GM19043 (cell line): ENCODE results near the gene KCNK7.

Experiments
- ATAC-seq: cut with Tn5 transposase; IDR thresholded peaks from one replicate; pipeline ENCODE4 v1.9.1; 2021; ENCODE audit warnings: low read depth; ENCODE audit not compliant: unreplicated experiment

The KCNK7 gene

DNA sequence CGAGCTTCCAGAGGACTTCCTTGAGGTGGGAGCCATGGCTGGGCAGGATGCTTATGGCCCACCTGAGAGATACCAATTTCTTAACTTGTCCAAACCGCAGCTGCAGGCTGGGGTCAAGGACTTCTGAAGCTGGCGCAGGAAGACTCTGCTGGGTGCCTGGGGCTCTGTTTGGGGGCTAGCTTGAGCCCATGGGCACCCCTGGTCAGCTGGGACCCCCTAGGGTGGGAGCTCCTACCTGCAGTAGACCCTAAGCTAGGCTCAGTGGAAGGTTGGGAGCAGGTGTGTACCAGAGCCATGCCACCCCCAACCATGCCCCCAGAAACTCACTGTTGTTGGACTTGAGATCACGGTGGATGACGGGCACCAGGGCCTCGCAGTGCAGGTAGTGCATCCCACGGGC is 17.1 kb upstream of the KCNK7 start:
- no peak for ATAC-seq

DNA sequence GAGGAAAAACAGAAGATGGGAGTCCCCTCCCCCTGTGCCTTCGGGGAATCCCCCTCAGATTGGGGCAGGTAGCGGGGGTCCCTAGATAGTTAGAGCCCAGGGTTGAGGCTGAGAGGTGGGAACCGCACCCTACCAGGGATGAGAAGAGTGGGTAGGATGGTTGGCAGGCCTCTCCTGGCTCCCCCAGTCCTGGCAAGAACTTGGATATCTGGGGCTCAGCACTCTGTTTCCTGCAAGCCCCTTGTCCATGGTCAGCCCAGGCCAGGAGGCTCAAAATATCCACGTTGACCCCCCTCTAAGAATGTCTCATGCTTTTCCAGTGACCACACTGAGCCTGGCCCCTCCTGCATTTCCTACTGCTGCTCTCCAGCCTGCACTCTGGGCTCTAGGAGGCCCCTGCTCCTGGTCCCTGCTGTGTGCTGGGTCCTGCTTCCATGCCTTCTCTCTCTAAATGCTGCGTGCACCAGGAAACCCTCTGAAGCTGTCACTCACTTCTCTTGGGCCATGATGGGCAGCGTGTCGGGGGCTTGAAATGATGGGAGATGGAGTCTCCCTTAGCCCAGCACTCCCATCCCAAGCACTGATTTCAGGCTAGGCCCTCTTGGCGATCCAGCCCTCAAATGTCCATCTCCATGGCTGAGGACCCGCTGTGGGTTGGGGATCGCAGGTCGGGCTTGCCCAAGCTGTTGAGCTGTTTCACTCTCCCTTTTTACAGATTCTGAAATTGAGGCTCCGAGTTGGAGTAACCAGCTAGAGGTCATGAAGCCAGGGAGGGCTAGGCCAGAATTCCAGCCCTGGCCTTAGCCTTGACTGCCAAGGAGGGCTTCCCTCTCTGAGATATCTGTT is 16.4 kb upstream of the KCNK7 start:
- ATAC-seq = no peak

DNA sequence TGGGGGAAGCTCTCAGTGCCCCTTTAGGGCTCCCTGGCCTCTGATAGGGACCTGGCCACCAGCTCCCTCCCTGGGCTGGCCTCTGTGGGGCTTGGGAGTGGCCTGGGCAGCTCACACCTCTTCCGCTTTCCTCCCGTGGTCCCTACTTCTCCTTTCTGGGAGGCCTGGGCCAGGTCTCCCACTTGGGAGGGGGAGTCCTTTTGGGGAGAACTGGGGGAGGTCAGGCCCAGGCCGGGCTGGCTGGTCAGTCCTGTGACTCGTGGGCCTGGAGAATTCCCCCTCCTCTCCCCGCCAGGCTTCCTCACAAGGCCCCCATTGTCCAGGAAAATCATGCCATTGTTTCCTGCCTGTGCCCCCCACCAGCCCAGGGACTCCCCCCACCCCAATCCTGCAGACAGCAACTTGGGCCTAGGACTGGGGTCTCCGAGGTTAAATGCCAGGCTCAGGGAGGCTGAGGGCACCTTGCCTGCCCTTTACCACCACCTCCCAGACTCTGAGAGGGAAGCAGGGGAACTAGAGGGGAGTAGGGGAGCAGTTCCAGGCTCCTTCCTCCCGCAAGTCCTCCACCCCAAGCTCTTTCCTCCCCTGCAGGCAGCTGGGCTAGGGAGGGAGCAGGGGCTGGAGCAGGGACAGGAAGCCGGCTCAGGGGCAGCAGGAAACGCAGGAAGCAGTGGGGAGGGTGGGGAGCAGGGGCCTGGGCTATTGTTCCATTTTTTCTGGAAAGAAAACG is 15.6 kb upstream of the KCNK7 start:
- no peak for ATAC-seq

DNA sequence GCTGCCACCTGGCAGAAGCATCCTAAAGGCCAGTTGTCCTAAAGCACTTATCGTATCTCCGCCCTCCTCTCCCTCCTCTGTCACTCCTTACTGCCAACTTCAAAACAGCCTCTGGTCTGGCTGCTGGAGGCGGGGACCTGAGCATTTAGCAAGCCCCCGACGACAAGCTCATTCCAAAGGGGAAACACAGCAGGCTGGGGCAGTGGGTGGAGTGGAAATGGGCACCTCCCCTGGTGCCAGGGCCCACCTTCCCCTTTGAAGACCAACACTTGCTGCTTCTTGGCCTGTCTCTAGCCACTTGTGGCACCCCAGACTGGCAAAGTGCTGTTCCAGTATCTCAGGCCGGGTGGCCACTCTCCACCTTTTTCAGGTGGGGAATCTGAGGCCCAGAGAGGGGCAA is 14.8 kb upstream of the KCNK7 start:
- no peak for ATAC-seq

DNA sequence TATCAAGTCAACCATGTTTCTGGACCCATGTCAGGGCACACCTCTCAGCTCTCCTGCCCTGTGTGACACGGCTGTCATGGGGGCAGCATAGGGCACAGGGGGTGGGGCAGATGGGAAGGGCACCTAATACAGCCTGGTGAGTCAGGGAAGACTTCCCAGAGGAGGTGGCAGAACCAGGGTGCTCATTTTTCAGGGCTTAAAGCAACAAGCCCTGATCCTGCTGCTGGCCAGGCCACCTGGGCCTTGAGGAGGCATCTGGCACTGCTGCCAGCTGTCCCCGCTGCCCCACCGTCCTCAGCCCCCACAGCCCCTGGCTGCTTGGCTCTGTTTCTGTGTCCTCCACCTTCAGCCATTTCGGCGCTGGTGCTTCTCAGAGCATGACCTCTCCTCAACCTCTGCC is 14.1 kb upstream of the KCNK7 start:
- ATAC-seq = no peak

DNA sequence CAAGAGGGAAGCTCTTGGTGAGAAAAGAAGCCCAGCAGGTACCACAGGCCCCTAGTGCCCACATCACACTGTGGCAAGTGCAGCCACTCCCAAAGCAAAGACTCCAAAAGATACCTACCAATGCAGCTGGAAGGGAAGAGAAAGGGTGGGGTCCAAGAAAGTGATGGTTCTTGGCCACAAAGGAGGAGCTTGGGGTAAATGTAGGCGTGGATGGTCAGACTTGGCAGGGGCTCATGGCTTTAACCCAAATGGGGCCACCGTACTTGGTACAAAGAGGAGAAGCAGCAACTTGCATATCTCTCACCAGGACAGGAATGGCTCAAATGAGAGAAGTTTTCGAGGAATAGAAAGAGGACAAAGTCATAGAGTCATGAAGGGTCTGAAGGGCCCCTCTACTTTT is 13.6 kb upstream of the KCNK7 start:
- ATAC-seq = no peak

DNA sequence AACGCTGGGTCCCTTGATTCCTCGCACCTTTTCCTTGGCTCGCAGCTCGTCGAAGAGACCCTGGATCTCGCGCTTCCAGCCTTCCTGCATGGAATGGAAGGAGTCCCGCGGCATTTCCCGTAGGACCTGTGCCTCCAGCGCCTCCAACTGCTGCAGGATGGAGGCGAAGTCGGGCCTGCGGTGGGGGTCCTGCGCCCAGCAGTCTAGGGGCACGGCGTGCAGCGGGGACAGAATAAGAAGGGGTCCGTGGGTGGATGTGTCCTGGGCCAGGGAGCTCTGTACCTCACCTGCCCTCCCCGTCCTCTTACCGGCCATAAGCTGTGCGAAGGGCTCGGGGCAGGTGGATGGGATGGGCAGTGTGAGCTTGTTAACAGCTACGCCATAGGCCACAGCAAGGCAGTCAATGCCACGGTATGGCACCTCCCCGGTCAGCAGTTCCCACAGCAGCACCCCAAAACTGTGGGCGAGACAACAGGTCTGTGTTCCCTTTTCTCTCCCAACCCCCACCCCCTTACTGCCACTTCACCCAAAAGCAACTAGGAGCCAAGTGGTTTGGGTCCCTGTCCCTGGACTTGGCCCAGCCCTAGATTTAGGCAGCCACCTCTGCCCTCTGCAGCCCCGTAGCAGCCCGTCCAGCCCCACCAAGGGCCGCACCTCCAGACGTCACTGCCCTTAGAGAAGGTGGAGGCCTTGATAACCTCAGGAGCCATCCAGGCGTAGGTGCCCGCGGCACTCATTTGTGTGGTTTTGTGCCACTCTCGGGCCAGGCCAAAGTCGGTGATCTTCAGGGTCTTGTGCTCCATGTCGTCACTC is 12.2 kb upstream of the KCNK7 start:
- ATAC-seq = no peak

DNA sequence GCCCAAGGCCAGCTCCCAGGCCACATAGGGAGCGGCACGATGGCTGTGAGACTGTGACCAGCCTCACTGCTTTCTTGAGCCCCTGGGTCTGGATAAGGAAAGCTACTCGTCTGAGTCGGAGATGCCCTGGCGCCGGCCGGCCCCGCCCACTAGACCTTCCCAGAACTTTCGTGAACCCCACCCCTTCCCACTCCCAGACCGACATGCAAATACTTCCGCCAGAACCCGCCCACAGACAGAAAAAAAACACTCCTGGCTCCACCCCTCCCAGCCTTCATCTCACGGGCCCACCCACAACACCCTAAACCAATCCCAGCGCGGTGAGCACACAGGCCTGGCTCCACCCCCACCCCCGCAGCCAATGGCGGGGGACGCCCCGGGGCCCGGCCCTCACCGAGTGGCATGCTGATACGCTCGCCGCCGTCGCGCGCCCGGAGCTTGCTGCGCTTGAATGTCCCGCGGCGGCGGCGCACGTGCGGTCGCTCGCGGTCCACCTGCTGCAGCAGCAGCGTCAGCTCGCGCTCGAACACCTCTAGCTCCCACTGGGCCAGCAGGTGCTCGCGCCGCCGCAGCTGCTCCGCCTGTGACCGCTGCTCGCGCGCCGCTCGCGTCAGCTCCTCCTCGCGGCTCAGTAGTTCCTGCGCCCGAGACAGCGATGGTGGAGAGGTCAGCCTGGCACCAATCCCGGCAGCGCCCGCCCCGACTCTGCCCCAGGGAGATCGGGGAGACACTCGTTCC is 11.4 kb upstream of the KCNK7 start:
- ATAC-seq = no peak

DNA sequence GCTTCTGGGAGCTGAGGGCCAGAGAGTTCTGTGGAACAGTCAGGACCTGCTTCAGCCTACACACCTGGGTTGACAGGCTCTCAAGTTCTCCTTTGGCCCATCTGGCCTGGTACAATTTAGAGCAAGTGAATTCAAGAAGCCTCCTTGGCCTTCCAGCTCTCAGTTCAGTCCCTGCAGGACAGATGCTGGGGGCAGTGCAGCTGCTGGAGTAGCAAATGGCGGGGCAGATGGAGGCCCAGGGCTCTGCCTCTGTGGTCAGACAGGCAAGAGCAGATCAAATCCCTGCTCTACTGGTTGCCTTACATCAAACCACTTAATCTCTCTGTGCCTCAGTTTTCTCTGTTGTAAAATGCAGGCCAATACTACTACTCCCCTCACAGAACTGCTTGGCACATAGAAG is 8.7 kb upstream of the KCNK7 start:
- ATAC-seq = no peak

DNA sequence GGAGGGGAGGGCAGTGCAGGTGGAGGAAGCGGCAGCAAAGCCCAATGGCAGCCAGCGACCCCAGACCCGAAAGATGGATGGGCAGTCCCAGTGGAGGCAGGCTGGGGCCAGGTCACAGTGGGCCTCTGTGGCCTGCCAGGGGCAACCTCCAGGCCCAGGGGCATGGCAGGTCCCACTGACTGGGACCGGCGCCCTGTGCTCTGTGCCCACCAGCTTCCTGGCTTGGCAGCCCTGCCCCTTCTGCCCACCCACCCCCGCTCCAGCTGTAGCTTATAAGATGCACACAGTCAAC is 4.3 kb upstream of the KCNK7 start:
- ATAC-seq = no peak

DNA sequence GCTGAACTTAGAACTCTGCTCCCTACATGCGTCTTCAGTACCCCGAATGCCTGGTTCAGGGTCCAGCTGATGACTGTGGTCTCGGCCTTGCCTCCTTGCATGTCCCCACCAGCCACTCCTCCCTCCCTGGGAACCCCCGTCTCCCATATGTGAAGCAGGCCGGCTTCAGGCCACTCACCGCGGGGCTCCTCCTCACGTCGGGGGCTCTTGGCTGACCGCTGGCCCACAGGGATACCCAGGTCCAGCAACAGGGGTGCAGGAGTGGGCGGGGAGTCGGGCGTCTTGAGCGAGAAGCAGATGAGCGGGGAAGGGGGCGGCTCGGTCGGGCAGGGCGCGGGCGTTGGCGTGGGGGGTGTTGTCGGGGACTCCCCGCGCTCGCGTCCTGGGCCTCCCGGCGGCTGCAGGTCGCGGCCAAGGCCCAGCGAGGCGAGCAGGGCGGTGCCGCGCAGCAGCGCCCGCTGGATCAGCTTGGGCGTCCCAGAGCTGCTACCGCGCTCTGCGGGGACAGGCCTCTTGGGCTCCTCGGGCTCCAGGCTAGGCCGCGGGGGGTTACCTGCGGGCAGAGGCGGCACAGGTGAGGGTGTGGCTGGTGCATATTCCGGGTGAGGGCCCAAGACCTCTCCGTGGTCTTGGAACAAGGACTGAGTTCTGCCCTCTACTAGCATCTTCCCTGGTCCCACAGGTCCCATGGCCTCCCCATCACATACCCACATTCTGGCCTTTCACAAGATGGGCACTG is 3.8 kb upstream of the KCNK7 start:
- no peak for ATAC-seq

DNA sequence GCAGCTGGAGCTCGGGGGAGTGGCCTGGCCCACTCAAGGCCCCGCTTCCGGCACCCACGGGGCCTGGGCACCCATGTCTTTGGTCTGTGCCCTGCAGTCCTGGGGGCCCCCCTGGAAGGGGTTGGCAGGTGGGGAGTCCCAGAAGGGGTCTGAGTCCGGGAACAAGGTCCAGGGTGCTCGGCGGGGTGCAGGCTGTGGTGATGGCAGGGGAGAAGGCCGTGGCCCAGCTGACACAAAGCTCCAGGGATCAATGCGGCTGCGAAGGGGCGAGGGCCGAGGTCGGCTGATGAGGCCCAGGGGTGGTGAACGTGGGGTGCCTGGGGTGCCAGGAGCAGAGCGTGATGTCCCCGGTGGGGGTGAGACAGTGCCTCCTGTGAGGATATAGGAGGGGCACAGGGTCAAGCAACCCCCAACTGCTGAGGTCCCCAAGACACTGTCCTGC is 2.7 kb upstream of the KCNK7 start:
- ATAC-seq = no peak

DNA sequence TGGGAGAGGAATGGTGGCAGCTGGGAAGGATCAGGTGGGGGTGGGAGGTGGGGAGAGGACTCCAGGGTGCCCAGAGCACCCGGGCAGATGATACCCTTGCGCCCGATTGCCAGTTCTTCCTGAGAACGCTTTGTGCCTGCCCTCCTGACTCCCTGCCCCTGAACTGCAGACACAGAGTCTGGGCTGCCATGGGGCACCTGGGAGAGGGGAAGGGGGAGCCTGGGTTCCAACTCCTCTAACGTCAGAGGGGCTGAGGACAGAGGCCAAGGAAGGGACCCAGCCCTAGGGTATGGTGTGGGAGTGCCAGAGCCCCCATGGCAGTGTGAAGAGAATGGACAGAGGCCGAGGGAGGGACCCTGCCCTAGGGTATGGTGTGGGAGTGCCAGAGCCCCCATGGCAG is 920 bp upstream of the KCNK7 start:
- no peak for ATAC-seq

DNA sequence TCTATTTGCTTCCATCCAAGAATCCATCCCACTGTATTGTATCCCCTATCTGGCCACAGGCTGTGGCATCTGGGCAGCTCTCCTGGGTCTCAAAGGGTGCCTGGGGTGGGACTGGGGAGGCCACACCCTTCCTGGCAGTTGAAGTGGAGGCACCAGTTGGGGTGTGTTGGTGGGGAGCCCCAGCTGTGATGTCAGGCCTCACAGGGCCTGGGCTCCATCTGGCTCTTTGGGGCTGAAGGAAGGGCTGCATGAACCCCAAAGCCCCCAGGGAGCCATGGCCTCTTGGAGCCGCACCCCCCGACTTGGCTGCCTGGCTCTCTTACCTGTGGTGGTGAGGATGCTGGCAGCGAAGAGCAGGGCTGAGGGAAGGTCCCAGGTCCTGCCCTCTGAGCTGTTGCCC is 469 bp downstream of the KCNK7 start:
- no peak for ATAC-seq

DNA sequence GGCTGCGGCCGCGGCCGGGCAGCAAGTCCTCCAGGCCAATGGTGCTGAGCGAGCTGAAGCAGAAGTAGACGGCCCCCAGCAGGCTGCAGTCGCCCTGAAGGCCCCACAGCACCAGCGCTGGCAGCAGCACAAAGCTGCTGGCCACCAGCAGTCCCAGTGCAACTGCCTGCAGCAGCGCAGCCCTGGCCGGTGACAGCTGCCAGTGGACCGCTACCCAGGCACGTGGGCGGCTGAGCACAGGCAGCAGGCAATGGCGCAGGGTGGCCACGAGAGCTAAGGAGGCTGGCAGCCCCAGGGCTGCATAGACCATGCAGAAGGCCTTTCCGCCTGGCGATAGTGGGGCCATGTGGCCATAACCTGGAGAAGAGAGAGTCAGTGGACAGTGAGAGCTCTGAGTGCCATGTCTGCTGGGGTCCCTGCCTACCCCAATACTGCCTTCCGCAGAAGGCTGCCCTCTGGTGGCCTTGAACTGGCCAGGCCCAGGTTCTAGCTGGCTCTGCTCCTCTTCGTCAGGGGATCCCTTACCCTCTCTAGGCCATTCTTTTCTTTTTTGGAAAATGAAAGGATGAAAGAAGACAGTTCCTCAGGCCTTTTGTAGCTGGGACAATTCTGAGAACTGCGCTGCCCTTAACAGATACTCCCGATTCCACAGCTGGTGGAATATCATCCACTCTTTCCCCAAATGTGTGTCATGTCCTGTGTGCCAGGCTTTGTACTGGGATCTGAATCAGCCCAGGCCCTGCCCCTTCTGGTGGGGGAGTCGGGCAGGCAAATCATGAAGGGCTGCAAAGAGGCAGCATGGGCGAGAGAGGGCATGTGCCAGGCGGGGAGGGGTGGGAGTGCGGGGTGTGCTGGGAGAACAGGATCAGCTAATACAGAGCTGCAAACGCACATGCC is 1.8 kb downstream of the KCNK7 start:
- ATAC-seq = no peak

DNA sequence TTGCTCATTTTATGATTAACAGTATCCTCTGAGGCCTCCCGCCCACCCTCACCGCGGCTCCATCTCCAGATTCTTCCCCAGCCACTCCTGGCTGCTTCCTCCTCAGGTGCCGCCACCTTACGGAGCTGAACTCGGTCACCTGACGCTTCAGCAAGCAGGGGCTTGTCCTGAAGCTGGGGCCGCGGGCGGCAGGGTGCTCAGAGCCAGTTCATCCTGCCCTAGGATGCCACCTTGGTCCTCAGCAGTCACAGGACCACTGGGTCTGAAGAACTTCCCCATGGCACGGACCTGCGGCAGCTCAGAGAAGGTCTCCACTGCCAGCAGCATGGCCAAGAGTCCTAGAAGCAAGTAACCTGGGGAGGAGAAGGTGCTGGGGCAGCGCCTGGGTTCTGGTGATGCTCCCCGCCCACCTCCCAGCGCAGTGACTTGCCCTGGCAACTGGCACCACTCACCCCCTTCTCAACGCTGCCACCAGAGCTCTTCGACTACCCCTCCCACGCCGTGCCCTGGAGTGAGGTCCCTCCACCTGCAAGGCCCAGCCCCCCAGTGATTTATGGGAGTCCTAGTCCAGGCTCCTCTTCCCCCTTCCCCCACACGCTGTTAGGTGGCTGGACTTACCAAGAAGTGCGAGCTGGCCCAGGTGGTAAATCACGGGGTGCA is 2.6 kb downstream of the KCNK7 start:
- no peak for ATAC-seq

DNA sequence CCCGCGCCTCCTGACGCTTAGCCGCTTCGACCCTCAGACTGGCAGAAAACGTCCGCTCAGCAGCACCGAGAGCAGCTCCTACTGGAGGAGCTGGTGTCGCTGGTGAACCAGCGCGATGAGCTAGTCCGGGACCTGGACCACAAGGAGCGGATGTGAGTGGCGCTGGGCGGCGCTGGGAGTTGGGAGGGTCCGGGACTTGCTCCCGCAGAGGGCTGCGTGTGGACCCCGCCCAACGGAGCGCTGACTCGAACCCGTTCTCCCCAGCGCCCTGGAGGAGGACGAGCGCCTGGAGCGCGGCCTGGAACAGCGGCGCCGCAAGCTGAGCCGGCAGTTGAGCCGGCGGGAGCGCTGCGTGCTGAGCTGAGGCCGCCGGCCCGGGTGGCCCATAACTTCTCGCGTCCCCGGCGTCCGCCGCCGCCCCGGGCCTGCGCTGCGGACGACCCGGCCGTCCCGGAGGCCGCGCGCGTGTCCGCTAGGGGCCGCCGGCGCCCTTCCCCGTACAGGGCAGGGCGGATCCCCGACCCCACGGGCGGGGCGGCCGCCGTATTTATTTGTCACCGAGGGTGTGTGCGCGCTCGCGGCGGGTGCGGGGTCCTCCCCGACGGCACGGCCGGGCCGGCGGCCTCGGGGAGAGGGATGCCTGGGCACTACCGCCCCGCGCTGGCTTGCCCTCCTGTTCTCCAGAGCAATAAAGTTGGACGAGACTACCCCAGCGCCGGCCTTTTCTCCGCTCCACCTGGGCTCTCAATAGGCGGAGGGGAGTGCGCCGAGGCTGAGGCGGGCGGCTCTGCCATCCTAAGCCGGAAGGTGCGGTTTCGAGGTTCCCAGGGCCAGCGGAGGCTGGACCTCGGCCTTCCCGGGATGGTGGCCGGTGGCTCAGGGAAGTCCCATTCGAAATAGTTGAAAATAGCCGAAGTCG is 3.4 kb downstream of the KCNK7 start:
- ATAC-seq = no peak
